GM19467 (cell line): Measurements from ENCODE around the gene KIF5C.
A peak's percentile ranks its signal among the peaks of the same experiment; 100 is the strongest.
"Not testable (repeated sequence)": the region's sequence is repeated elsewhere in the genome, so short reads cannot be mapped to it uniquely, and the experiment has no call there.

Experiments
- ATAC-seq: cut with Tn5 transposase; IDR thresholded peaks from one replicate; pipeline ENCODE4 v1.9.1; 2021; ENCODE audit warnings: mild to moderate bottlenecking, moderate library complexity; ENCODE audit not compliant: unreplicated experiment

Gene KIF5C

GRCh38 chr2:148959745-148960144, 84.7 kb downstream of the KIF5C start:
- ATAC-seq = no peak

- no peak for ATAC-seq
These were observed 85.5 kb downstream of the KIF5C start for GRCh38 chr2:148960483-148960882.

- no peak for ATAC-seq
These were observed 88.4 kb downstream of the KIF5C start for GRCh38 chr2:148963461-148963860.

- no peak for ATAC-seq
These were observed 90.8 kb downstream of the KIF5C start for GRCh38 chr2:148965623-148966437.

- ATAC-seq = no peak
These were observed 91.4 kb downstream of the KIF5C start for GRCh38 chr2:148966438-148966758.

GRCh38 chr2:148967056-148967455, 92.0 kb downstream of the KIF5C start:
- no peak for ATAC-seq

- ATAC-seq = no peak
These were observed 92.6 kb downstream of the KIF5C start for GRCh38 chr2:148967578-148967977.

- no peak for ATAC-seq
These were observed 93.3 kb downstream of the KIF5C start for GRCh38 chr2:148968301-148968700.

- no peak for ATAC-seq
These were observed 93.8 kb downstream of the KIF5C start for GRCh38 chr2:148968776-148969319.

GRCh38 chr2:148969659-148970061, 94.6 kb downstream of the KIF5C start:
- ATAC-seq = no peak

- ATAC-seq = no peak
These were observed 95.4 kb downstream of the KIF5C start for GRCh38 chr2:148970385-148970784.

- ATAC-seq = peak; percentile 75
These were observed 96.5 kb downstream of the KIF5C start for GRCh38 chr2:148971547-148971946.

- ATAC-seq = no peak
These were observed 99.1 kb downstream of the KIF5C start for GRCh38 chr2:148974095-148974494.

- no peak for ATAC-seq
These were observed 103.1 kb downstream of the KIF5C start for GRCh38 chr2:148978026-148978685.

GRCh38 chr2:148978706-148979105, 103.7 kb downstream of the KIF5C start:
- no peak for ATAC-seq

- ATAC-seq = no peak
These were observed 104.3 kb downstream of the KIF5C start for GRCh38 chr2:148979164-148979918.

GRCh38 chr2:148979919-148980277, 104.9 kb downstream of the KIF5C start:
- no peak for ATAC-seq

GRCh38 chr2:148980496-148980895, 105.5 kb downstream of the KIF5C start:
- ATAC-seq = not testable (repeated sequence)

GRCh38 chr2:148981324-148981723, 106.3 kb downstream of the KIF5C start:
- no peak for ATAC-seq

GRCh38 chr2:148981781-148982180, 106.8 kb downstream of the KIF5C start:
- no peak for ATAC-seq

GRCh38 chr2:148982282-148982681, 107.3 kb downstream of the KIF5C start:
- ATAC-seq = no peak

- ATAC-seq = no peak
These were observed 108.9 kb downstream of the KIF5C start for GRCh38 chr2:148983896-148984295.
